LoVo (cell line): ENCODE results near the gene SP6.
A peak's percentile ranks its signal among the peaks of the same experiment; 100 is the strongest.

Source experiments
- DNase-seq: peaks from one replicate; pipeline ENCODE4 v3.0.0-alpha.2; 2016; ENCODE audit warnings: low spot score

SP6 gene

DNA sequence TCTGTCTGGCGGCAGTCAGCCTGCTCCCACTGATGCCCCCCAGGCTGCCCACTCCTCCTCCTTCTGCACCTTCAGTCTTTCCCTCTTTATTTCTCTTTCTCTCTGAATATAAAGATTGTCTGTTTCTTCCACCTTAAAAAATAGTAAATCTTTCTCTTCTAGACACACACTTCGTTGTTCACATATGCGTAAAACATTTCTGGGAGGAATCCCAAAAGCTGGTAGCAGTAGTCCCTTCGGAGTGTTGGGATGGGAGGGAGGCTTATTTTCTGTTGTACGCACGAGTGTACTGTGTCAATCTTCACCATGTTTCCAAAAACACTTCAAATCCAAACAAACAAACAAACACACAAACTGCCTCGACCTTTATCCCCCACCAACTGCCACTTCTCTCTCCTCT is 39.3 kb downstream of the SP6 start:
- DNase-seq, result no peak

- DNase-seq, result no peak
Measured at GRCh38 chr17:47810901-47811635, 39.9 kb downstream of the SP6 start.

- DNase-seq, result peak; percentile 73
Measured at GRCh38 chr17:47810200-47810821, 40.7 kb downstream of the SP6 start.

- DNase-seq, result no peak
Measured at GRCh38 chr17:47808830-47809480, 42.0 kb downstream of the SP6 start.

DNA sequence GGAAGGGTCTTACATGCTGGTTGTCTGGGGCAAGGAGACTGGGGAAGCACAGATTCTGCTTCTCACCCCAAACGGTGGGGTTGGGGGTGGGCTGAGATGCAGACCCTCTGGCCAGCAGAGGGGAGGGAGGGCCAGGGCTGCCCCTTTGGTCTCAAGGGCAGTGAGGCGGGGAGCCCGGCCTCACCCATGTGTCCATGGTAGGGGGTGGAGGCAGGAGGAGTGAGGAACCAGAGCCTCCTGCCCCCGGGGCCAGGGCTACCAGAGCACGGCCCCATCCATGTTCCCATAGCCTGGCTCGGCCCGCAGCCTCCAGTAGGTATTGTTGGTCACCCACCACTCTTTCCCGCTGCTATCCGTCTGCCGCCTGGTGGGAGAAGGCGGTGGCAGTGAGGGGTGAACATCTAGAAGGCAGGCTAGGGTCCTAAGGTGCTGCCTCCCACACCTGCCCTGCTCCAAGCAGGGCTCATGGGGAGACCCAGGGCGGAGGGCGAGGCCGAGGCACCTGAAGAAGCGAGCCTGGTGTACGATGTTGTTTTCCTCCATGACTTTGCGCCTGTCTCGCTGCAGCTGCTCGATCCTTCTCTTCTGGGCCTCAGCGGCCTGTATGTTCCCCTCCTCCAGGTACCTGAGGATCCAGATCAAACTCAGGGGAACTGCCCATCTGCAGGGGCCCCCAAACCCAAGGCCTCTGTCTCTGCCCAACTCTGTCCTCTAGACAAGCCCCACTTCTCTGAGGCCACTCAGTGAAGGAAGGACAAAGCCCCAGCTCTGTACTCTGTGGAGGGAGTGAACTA is 42.7 kb downstream of the SP6 start:
- DNase-seq, result no peak

DNA sequence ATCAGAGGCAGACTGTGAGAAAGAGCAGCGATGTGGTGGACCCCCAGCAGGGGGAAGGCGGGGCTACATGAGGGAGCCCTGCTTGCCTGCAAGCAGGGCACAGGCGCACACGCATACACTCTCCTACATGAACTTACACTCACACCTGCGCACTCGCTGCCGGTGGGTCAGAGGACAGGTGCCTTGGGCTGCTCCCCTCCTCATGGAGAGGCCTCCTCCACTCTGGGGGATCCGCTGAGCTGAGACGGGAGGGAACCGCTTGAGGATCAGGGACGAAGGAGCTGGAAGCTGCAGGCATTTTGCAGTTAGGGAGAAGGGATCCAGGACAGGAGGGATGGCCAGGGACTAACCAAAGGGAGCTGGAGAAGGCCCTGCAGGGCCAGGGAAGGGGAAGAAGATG is 43.5 kb downstream of the SP6 start:
- no peak for DNase-seq

DNA sequence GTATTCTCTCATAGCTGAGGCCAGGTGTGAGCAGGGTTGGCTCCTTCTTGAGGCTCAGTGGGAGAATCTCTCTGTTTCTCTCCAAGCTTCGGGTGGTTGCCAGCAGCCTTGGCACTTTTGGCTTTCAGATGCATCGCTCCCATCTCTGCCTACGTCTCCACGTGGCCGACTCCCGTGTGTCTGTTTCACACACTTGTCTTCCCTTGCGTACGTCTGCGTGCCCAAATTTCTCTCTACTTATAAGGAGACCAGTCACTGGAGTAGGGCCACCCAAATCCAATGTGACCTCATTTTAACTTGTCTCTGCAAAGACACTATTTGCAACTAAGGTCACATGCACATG is 44.1 kb downstream of the SP6 start:
- no peak for DNase-seq

GRCh38 chr17:47806026-47806912 is 44.7 kb downstream of the SP6 start:
- no peak for DNase-seq

- DNase-seq, result no peak
Measured at GRCh38 chr17:47804461-47804860, 46.5 kb downstream of the SP6 start.

DNA sequence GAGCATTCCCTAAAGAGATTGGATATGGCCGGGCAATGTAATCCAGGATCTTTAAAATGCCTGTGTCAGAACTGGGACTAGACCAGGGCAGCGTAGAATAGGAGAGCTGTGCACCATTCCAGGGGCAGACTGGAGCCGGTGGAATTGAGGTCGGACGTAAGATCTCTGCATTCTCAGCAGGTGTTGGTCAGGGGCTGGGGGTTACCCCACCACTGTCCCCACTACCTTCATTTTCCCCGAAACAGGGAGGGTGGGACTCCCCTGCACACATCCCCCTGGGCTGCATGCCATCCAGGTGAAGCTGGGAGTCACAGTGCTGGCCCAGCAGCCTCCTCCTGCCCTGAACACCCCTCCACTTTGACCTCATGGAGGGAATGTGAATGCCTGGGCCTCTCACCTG is 47.2 kb downstream of the SP6 start:
- DNase-seq, result no peak

DNA sequence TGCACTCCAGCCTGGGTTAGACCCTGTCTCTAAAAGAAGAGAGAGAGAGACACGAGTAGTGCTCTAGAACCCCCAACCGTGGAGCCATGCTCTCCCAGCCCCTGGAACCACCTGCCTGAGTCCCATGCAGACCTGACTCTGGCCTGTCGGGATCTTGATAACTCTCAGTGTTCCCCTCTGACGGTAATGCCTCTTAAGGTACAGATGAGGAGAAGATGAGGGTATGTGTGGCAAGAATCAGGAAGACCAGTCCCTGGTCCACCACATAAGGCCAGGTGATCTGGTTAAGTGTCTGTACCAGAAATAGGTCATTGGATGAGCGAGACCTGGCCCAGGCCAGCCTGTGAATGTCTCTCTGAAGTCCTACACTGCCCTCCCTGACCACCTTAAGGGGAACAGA is 47.8 kb downstream of the SP6 start:
- no peak for DNase-seq

DNA sequence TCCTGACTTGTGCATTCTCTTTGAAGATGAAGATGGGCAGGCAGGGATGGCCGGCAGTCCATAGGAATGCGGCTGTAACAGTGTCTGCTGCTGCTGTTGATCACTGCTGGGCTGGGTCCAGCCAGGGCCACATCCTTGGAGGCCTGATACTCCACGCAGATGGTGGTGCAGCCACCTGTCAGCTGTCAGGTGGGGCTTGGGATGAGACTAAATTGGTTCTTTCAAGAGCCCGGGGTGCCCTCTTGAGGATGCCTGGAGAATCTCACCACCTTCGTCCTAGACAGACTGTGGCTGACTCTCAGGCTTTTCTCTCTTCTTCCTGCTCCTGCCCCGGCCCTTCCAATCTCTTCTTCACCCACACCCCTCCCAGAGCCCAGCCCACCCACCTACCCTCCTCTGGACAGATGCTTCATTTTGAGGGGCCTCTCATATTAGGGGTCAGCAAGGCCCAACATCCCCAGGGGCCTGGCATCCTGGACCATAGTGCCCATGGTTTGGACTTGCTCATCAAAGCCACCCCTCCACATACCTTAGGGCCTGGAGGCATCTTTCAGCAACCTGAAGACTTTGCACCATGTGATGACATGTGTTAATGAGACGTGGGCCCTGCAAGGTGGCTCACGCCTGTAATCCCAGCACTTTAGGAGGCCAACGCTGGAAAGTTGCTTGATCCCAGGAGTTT is 48.5 kb downstream of the SP6 start:
- DNase-seq, result peak; percentile 53

GRCh38 chr17:47801906-47802305 is 49.1 kb downstream of the SP6 start:
- DNase-seq, result no peak

DNA sequence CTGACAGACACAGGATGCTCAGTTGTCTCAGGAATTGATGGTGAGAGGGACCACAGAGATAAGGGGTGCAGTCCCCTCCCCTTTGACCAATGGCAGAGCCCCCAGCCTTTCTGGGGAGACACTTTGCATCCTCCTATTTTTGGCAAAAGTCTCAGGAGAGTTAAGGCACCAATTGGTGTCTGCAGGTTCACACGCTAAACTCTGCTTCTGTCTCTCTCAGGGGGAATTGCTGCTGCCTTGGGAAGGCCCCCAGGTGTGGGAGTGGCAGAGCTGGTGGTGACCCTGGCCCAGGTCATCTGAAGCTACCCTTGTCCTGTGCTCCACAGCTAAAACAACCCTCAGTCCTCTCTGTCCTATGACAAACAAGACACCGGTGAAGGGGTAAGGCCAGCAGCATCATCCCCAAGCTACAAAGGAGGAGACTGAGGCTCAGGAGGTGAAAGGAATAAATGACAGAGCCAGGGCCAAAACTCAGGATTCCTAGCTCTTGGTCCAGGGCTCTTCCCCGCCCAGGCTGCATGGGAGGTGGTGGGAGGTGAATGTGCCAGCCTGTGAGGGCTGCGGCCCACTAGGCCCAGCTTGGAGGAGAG is 49.7 kb downstream of the SP6 start:
- DNase-seq, result no peak

DNA sequence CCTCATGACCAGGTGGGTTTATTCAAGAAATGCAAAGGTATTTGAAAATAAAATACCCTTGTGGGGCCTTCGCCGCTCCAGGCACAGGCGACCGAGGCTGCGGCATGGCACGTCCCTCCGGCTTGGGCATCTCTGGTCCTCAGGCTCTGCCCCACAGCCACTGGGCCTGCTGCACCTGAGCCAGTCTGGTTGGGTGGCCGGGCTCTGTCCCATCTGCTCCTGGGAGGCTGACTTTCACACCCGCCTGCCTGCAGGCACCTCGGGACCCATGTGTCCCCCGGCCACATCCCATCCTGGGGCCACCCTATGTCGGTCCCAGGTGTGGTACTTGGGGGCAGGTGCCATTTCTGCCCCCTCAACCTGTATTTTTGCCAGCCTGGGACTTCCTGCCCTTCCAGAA is 50.3 kb downstream of the SP6 start:
- no peak for DNase-seq

DNA sequence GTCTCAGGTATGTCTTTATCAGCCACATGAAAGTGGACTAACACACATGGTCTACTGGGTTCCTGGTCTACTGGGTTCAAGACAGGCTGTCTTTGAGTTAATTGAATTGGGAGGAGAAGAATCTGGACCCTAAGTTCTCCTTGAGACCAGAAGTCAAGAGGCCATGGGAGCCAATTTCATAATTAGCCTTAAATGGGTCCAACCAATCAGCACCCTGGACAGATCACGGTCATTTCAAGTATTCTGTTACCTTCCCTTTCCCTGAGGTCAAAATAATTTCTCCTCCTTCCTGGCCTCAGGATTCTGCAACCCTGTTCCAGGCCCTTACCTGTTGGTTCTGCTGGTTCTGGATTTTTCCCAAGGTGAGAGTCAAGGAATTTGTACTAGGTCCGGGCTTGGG is 53.2 kb downstream of the SP6 start:
- DNase-seq, result no peak
